HG03432 (cell line): ENCODE measurements around the gene SHANK3.
"Not testable (repeated sequence)": the region's sequence is repeated elsewhere in the genome, so short reads cannot be mapped to it uniquely, and the experiment has no call there.

Source experiments
- ATAC-seq: cut with Tn5 transposase; IDR thresholded peaks from one replicate; pipeline ENCODE4 v1.9.1; 2021; ENCODE audit warnings: mild to moderate bottlenecking, moderate library complexity; ENCODE audit not compliant: unreplicated experiment

Gene SHANK3

GRCh38 chr22:50672471-50673230, at the start of gene SHANK3:
Gene SHANK3, plus strand, starts transcription at chr22:50672823.
- ATAC-seq, result no peak

DNA sequence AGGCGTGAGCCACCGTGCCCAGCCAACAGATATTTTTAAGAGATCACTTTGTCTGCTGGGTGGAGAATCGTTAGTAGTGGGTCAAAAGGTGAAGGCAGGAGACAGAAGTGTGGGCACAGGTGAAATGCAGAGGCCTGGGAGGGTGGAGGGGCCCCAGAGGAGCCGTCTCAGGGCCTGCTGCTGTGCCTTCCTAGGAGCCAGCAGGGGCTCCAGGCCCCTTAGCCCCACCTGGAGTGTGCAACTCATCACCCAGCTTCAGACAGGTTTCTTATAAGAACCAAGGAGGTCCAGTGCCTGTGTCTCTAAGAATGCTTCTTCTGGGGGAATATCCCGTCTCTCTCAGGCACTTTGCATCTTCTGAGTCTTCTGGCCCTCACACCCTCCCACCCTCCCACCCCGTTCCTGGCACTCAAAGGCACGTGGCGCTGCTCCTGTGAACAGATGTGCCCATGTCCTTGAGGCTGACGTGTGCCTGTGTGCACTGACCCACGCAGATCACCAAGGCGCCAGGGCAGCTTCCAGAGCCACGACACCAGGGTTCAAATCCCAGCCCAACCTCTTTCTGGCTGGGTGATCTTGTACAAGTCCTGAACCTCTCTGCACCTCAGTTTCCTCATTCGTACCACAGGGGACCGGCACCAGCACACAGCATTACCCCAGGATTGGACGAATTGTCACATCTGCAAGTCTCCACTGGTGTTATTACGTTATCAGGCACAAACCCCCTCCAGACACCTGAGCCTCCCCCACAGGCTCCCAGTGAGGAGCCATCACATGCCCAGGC, 48.1 kb upstream of the SHANK3 start:
- ATAC-seq, result no peak

DNA sequence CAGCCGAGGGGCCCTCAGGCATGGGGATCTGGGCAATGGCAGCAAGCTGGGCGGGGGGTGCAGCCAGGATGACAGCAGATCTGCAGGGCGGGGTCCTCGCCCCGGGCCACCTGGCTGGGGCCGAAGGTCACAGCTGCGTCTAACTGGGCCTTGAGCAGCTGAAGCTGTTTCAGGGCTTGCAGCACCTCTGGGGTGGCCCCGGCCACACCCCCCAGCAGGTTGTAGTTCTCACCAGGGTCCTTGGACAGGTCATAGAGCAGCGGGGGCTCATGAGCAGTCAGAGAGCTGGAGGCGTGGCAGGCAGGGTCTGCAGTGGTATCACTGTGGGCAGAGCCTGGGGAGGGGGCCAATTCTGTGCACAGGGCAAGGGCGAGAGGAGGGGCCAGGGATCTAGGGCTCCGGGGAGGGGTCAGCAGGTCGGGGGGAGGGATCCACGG, 47.5 kb upstream of the SHANK3 start:
- ATAC-seq, result no peak

DNA sequence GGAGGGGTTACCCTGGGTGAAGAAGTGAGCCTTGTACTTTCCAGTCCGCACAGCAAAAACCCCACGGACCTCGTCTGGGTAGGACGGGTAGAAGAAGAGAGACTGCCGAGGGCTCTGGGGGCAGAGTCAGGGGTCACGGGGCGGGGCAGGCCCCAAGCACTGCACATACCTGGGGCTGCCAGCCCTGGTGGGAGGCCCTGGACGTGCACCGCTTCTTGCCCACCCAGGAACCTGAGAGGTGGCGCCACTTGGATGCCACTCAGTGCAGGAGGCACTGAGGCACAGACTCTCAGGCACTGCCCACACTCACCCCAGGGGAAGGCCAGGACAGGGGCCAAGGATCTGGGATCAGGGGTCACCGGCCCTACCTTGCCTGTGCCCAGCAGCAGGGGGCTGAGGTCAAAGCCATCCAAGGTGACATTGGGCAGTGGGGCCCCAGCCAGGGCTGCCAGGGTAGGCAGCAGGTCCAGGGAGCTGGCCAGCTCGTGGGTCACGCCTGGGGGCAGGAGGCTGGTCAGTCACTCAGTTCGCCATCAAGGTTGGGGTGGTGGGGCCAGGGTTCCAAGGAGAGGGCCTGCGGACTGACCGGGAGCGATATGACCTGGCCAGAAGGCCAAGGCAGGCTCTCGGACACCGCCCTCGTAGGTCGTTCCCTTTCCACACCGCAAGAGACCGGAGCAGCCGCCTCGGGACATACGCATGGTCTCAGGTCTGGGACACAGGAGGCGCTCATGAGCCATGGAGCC, 46.9 kb upstream of the SHANK3 start:
- no peak for ATAC-seq

DNA sequence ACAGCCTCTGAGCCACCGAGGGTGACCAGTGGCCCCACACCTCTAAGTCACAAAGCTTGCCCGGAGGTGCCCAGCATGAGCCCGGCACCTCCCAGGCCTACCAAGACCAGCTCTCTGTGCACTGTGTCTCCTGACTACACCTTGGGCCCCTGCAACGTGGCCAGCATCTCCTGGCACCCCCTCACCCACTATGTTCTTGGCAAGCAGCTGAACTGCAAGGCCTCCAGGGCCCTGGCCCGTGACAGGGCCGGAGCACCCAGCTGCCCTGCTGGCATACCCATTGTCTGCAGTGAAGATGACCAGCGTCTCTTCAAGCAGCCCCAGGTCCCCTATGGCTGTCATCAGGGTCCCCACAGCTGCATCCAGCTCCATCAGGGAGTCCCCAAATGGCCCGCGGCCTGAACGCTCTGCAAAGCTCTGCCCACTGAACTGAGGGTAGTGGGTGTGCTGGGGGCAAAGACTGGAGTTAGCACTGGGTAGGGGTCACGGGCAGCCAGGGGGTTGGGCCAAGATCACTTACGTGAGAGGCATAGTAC, 46.2 kb upstream of the SHANK3 start:
- ATAC-seq, result no peak

GRCh38 chr22:50626850-50627641, 45.6 kb upstream of the SHANK3 start:
- ATAC-seq, result no peak

DNA sequence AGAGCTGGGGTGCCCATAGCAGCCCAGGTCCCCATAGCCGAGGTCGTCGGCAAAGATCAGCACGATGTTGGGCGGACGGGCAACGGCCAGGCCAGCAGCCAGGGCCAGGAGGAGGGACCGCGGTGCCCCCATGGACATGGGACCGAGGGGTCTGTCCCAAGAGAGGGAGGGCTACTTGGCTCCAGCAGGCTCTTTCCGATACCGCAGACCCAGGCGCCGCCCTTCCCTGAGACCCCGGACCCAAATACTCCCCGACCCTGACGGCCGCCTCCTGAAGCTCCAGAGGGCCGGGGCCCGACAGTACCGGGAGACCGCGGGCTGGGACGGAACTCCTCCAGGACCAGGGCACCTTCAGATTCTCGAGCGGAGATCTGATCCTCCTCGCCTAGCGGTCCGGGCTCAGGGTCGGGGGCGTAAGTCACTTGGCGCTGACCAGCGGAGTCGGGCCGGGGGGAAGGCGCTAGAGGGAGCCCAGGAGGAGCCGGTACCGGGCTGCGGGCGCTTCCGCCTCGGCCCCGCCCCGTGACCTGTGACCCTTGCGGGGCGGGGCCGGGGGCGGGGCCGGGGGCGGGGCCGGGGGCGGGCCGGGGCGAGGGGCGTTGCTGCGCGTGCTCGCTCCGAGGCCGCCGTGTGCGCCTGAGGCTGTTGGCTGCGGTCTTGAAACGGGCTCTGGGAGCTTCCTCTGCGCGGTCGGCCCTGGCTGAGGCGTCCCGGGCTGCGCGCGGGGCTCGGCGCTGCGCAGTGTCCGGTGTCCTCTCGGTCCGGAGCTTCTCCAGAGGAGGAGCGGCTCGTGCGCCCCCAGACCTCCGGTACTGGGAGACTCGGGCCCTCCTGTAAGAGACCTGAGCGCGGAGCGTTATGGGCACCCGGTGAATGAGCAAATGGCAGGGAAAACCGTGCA, 44.7 kb upstream of the SHANK3 start, which contains the start of gene ARSA:
Gene ARSA (minus strand): TSS at position 511 of the 901 bp plus-strand sequence. CDS start 373 bp downstream, at position 138.
- ATAC-seq, result peak; percentile 81

DNA sequence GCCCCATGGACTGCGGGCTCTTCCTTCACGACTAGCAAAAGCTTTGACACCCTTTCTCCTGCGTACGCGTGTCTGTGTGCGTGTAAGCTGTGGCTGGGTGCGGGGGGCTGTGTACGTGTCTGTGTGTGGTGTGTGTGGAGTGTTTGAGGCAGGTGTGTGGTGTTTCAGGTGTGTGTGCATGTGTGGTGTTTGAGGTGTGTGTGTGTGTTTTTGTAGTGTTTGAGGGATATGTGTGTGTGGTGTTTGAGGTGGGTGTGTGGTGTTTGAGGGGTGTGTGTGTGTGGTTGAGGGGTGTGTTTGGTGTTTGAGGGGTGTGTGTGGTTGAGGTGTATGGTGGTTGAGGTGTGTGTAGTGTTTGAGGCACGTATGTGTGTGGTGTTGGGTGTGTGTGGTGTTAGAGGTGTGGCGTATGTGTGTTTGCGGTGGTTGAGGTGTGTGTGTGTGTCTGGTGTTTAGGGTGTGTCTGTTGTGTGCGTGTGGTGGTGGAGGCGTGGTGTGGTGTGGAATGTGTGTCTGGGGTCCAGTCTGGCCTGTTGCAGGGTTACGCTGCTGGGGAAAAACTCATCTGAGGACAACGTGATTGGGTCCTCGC, 44.0 kb upstream of the SHANK3 start:
- no peak for ATAC-seq

GRCh38 chr22:50630376-50630775, 42.2 kb upstream of the SHANK3 start:
- ATAC-seq, result no peak

DNA sequence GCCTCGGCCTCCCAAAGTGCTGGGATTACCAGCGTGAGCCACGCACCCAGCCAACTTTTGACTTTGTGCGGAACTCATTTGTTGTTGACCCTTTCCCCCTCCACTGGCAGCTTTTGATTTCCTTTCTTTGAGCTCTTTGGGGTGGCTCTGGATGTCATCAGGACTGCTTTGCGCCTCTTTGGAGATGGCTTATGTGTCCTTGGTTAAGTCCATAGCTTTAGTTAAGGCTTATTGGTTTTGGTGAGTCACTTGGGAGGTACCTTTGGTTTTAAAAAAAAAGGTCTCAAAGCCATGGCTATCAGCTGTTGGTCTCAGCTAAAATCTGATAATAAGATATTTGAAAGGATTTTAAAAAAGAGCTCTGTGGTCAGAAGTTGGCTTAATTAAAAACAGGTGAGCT, 39.5 kb upstream of the SHANK3 start:
- no peak for ATAC-seq

- no peak for ATAC-seq
These were observed 38.9 kb upstream of the SHANK3 start for GRCh38 chr22:50633771-50634170.

GRCh38 chr22:50635591-50635990, 37.0 kb upstream of the SHANK3 start:
- no peak for ATAC-seq

- not testable (repeated sequence) for ATAC-seq
These were observed 32.3 kb upstream of the SHANK3 start for GRCh38 chr22:50640296-50640695.

GRCh38 chr22:50640857-50641647, 31.6 kb upstream of the SHANK3 start:
- no peak for ATAC-seq

- ATAC-seq, result no peak
These were observed 30.7 kb upstream of the SHANK3 start for GRCh38 chr22:50641696-50642607.

DNA sequence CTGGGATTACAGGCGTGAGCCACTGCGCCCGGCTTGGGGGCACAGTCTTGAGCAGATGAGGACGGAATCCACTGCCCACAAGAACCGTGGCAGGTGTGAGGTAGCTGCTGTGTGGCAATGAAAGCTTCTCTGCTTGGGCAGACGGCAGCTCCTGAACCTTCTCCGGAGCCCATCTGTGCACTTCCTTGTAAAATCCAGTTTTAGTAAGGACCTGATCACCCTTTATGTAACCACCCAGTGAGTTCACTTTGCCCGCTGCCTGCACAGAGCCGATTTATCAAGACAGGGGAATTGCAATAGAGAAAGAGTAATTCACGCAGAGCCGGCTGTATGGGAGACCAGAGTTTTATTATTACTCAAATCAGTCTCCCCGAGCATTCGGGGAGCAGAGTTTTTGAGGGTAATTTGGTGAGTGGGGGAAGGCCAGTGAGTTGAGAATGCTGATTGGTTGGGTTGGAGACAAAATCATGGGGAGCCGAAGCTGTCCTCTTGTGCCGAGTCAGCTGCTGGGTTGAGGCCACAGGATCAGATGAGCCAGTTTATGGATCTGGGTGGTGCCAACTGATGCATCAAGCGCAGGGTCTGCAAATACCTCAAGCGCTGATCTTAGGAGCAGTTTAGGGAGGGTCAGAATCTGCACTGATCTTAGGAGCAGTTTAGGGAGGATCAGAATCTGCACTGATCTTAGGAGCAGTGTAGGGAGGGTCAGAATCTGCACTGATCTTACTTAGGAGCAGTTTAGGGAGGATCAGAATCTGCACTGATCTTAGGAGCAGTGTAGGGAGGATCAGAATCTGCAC, 29.4 kb upstream of the SHANK3 start:
- not testable (repeated sequence) for ATAC-seq
